HG03175 (cell line): Measurements from ENCODE around the gene POLR3E.

ENCODE experiments used
- ATAC-seq: cut with Tn5 transposase; IDR thresholded peaks from one replicate; pipeline ENCODE4 v1.9.1; 2021; ENCODE audit warnings: mild to moderate bottlenecking, moderate library complexity; ENCODE audit not compliant: unreplicated experiment

The POLR3E gene

GRCh38 chr16:22297114-22297870, at the start of gene POLR3E:
TSS of gene POLR3E (plus strand) at chr16:22297409. CDS start at chr16:22302969, 5,560 bp downstream.
- ATAC-seq: peak; percentile 89

DNA sequence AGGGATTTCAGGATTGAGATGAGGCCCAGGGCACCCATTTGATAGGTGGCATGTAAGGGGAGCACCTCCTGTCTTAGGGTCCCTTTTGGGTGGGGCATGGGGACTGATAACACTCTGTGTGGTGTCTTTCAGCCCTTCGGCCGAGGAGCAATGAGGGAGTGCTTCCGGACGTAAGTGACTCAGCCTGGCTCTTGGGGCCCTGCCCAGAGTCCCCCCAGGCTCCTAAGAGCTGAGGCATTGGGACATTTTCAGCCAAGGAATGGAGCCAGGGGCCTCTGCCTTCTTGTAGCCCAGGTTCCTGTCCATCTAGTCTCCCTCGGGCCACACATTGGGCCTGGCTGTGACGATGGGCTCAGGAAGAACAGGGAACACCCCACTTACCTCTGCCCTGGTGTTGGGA, 46.7 kb upstream of the POLR3E start:
- no peak for ATAC-seq

DNA sequence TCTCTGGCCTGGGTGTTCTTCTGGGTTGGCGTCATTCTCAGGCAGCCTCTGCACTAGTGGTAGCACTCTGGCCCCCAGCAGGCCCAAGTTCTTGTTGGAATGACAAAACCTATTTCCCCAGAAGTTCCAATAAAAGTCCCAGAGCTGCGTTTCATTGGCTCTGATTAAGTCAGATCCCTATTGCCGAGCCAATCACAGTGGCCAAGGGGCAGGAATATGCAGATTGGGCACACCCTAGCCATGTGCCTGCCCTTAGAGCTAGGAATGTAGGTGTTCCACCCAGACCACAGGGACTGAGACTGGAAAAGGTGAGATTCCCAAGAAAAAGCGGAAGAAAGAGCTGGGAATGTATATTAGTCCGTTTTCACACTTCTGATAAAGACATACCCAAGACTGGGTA, 44.9 kb upstream of the POLR3E start:
- ATAC-seq: no peak

DNA sequence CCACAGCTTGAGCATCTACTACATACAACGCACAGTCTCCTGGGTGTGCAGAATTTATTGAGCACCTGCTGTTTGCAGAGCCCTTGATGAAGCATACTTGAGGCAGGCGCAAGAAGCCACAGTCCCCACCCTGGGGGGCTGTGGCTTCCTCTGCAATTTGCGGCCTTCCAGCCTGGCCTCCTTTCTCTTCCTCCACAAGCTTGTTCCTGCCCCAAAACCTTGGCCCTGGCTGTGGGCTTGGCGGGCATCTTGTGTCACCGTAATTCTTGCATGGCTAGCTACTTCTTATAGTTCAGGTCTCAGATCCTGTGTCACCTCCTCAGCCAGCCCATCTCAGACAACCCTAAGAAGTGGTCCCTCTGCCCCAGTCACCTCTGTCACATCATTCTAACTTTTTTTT, 43.9 kb upstream of the POLR3E start:
- ATAC-seq: no peak

DNA sequence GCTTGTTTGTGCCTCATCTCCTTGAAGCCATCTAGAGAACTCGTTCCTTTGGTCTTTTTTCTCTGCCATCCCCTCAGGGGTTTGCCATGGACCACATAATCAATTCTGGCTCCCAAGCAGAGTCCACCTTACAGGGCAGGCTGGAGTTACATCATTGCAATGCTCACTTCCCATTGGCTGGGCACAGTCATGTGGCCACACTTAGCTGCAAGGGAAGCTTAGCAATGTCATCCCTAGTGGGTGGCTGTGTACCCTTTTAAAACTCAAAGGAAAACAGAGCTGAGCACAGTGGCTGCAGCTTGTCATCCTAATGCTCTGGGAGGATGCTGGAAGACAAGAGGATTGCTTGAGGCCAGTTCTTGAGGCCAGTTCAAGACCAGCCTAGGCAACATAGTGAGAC, 41.9 kb upstream of the POLR3E start:
- ATAC-seq: no peak

GRCh38 chr16:22257440-22257839, 39.8 kb upstream of the POLR3E start:
- ATAC-seq: no peak

DNA sequence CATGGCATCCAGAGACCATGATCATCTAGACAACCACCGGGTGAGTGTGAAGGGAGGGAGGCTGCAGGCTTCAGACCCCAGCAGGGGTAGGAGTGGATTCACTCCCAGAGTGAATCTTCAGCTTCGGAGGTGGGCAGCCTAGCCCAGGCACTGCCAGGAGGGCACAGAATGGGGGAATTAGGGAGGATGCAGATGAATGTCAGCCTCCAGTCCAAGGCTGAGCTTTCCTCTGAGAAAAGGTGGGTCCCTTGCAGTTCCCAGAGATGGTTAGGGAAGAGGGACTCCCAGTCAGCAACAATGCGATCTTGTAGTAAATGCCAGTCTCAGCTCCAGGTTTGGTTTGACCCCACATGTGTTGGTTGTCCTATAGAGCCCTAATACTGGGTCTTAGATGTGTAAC, 36.7 kb upstream of the POLR3E start:
- no peak for ATAC-seq

DNA sequence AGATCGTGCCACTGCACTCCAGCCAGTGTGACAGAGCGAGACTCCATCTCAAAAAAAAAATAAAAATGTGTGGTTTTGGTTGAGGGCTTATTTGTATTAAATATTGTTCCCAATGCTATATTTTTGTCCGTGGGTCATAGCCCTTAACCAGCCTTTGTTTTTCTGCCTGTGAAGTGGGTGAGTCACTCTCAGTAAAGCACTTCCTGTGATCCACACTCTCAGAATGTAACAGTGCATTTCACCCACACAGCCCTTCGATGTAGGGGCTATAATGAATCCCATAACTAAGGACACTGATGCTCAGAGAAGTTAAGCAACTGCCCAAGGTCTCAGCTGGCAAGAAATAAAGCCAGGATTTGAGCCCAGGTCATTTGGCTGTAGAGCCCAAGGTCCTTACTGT, 34.7 kb upstream of the POLR3E start:
- ATAC-seq: no peak

DNA sequence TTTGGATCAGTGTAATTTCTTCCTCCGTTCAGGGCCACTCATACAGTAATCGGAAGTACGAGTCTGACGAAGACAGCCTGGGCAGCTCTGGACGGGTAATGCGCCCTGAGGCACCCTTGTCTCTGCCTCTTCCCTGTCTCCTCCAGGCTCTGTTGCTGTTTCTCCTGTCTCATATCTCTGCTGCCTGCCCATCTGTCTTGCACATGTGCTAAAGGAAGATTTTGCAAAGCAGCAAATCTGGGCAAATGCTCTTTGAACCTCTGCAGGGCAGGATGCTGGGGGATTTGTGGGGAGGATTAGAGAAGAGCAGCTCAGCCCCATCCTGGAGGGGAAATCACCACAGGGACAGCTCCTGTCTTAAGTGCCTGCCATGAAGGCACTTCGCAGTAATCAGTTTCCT, 32.4 kb upstream of the POLR3E start:
- ATAC-seq: no peak

DNA sequence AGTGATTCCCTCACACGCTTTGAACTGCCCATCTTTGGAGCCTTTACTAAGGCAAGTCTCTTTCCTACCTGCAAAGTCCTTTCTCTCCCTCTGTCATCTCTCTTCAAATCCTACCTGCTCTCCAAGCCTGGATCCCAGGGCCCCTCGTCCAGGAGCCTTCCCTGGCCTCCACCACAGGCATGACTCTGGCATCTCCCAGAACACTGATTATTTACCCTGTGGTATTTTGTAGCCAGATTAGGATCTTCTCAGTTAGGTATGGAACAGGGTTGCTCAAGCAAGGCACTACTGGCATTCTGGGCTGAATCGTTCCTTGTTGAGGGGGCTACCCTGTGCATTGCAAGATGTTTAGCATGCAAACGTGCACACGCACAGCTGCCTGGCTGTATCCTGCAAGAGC, 31.9 kb upstream of the POLR3E start:
- no peak for ATAC-seq

DNA sequence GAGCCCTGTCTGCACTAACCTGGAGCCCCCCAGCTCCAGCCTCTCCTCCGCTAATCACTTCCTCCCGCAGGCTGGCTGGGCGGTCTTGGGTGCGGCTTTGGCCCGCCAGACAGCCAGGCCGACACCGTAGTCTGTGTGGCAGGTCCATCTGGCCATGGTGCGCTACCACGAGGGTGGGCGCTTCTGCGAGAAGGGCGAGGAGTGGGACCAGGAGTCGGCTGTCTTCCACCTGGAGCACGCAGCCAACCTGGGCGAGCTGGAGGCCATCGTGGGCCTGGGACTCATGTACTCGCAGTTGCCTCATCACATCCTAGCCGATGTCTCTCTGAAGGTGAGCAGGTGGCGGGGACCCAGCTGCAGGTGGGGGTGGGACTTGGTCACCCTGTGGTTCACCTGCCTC, 30.7 kb upstream of the POLR3E start:
- ATAC-seq: no peak

DNA sequence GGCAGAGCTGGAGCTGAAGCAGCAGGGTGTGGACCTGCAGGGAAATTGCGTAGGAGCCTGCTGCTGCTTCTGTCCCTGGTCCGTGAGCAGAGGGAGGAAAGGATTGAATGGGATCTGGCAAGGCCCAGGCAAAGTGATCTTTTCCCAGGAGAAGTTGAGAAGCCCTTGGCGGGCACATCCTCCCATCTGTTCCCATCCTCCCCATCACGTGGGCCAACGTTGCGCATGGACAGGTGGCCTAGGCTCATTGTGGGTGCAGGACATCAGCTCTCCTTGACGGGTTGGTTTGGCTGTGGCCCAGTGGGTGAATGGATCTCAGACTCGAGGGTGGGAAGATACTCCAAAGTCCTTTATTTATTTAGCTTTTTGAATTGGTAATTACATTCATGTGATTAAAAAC, 29.4 kb upstream of the POLR3E start:
- no peak for ATAC-seq

DNA sequence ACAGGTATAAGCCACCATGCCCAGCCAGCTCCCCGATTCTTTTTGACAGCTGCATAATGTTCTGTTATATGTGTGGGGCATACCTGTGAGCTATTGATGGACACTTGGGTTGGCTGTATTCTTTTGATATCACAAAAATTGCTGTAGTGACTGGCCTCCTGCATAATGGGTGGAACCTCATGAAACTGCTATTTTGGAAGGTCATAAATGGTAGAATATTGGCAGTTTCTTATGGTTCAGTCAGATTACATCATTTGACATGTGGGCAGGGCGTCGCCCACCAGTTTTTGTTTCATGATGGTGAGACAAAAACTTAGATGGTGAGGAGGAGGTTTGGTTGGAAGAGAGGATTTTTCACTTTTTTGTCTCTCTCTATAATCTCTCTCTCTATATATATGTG, 26.7 kb upstream of the POLR3E start:
- ATAC-seq: no peak

DNA sequence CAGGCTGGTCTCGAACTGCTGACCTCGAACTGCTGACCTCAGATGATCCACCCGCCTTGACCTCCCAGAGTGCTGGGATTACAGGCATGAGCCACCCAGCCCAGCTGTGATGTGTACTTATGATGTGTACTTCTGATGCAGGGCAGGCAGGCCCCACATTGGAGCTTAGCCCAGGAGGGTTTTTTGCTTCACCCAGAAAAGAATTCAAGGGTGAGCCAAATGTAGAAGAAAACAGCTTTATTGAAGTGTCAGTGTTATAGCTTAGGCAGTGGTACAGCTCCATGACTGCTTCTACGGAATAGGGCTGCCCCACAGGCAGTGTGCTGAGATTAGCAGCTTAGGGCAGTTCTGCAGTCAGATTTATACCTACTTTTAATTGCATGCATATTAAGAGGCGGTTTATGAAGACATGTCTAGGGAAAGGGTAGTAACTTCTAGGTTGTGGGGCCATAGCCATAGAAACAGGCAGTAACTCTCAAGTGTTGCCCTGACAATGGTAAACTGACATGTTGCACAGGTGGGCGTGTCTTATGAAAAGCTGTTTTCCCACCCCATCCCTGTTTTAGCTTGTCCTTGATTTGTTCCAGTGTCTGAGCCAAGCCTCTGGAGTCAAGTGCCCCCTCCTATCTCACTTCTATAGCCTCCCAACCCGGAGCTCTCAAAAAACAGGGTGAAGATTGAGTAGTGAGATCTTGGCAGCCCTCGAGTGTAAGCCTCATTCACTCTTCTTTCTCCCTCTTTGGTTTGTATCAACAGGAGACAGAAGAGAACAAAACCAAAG, 24.1 kb upstream of the POLR3E start:
- ATAC-seq: no peak

GRCh38 chr16:22274916-22275315, 22.3 kb upstream of the POLR3E start:
- no peak for ATAC-seq

DNA sequence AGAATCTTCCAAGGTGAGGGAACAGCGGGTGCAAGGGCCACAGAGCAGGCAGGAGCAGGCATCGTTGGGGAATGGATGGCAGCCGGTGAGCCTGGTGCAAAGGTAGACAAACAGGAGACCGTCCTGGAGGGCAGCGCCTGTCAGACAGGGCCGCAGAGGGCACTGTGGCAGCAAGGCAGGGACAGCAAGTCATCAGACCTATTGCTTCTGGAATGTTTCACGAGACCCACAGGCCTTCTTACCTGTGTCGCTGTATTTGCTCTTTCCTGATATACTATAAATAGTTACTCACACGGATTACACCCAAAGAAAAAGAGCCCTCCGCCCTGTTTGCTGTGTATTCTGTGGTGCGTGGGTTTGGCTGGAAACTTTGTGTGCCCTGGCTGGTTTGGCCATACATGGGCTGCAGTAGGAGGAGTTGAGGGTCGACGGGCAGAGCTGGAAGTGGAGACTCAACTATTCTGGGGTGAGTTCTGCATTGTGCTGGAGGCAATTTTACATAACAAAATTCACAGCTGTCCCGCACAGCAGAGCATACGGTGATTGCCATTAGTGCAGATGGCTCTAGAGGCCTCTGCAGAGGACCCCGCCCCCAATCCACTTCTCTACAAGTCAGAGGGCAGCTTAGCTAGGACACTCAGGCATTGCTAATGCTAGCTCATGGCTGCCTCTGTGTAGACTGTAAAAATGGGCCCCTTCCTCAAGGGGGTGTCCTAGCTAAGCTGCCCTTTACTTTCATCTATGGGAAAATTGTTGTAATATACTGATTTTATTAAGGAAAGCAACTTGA, 18.6 kb upstream of the POLR3E start:
- no peak for ATAC-seq

GRCh38 chr16:22282254-22282892, 14.8 kb upstream of the POLR3E start:
- no peak for ATAC-seq

GRCh38 chr16:22284637-22285036, 12.6 kb upstream of the POLR3E start:
- no peak for ATAC-seq

GRCh38 chr16:22285080-22285479, 12.1 kb upstream of the POLR3E start:
- ATAC-seq: no peak

- ATAC-seq: no peak
Observed at GRCh38 chr16:22291020-22291419, 6.2 kb upstream of the POLR3E start.

DNA sequence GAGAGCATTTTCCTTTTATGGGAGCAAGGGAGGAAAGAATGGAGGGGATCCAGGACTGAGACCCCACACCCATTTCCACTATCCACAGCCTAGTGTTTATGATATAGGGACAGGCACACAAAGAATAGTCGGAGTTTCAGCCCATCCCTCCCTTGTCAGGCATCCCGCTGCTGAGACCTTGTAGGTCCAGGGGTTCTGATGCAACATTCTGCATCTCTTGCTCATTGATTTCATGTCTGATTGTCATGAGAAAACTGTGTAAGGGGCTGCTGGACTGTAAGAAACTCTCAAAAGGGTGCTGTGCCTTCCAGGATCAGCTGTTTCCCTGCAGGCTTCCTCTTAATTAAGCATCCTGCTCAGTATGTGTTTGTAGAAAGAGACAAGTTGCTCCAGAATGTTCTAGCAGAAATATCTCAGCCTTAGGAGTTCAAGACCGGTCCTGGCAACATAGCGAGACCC, 5.3 kb upstream of the POLR3E start:
- no peak for ATAC-seq
